Small intestine (tissue), 7 donors: ENCODE results near the gene FNBP1. TPM values are rescaled to one million over a fixed set of nuclear protein-coding genes. Genes with fewer than 3 reads are reported as not detected.
"Not testable (repeated sequence)": the region's sequence is repeated elsewhere in the genome, so short reads cannot be mapped to it uniquely, and the experiment has no call there.

Source experiments
- DNase-seq, 2 donors: peaks; one replicate each; pipeline versions ENCODE4 v3.0.0 to v3.0.0-alpha.2; 2013
- FAIRE-seq: peaks from 2 replicates; lab custom pipeline; 2012; peaks lifted over from hg19 to GRCh38; lab: Jason Lieb, UNC
- H3K27ac ChIP-seq, 3 donors: one replicate each; pipeline ENCODE4 v1.5.1; 2013; ENCODE audit warnings: low read length in 2 of 3, mild to moderate bottlenecking in 2 of 3, control low read depth in 1 of 3, inconsistent platforms in 1 of 3, low read depth in 1 of 3, moderate library complexity in 1 of 3
- H3K27me3 ChIP-seq, 3 donors: one replicate each; pipeline ENCODE4 v1.6.1; 2013; ENCODE audit warnings: low read length in 3 of 3, inconsistent platforms in 1 of 3; ENCODE audit not compliant: control insufficient read depth in 3 of 3, insufficient read depth in 3 of 3
- H3K36me3 ChIP-seq, 3 donors: one replicate each; pipeline ENCODE4 v1.6.1; 2013; ENCODE audit warnings: low read length in 3 of 3, inconsistent platforms in 1 of 3, low read depth in 1 of 3, mild to moderate bottlenecking in 1 of 3, moderate library complexity in 1 of 3; ENCODE audit not compliant: control insufficient read depth in 3 of 3, insufficient read depth in 2 of 3
- H3K4me1 ChIP-seq, 3 donors: one replicate each; pipeline ENCODE4 v1.6.1; 2013; ENCODE audit warnings: low read length in 2 of 3, inconsistent platforms in 1 of 3, low read depth in 1 of 3, mild to moderate bottlenecking in 1 of 3, moderate library complexity in 1 of 3; ENCODE audit not compliant: control insufficient read depth in 3 of 3, insufficient read depth in 2 of 3
- H3K4me3 ChIP-seq, 3 donors: one replicate each; pipeline ENCODE4 v1.5.1; 2013; ENCODE audit warnings: low read length in 3 of 3, control low read depth in 1 of 3, inconsistent platforms in 1 of 3, low read depth in 1 of 3, mild to moderate bottlenecking in 1 of 3, moderate library complexity in 1 of 3
- H3K9me3 ChIP-seq, 2 donors: one replicate each; pipeline ENCODE4 v1.6.1; 2013; ENCODE audit warnings: low read depth in 1 of 2, low read length in 1 of 2; ENCODE audit not compliant: control insufficient read depth in 2 of 2, insufficient read depth in 1 of 2
- WGBS, 3 donors: extraction: QIAGEN DNeasy Blood & Tissue Kit; methylation state at CpG; one replicate each; pipeline ENCODE4 v1.1.7; 2013; 5-methylcytosine and 5-hydroxymethylcytosine counted together
- polyA plus RNA-seq, 4 donors: library from polyadenylated mRNA; stranded (reverse) in 3 of 4; unstranded in 1 of 4; fragments of 200-250 nt in 3 of 4; fragments of 120-200 nt in 1 of 4; gene quantifications; one replicate each; pipeline versions ENCODE4 v1.2.1 to v1.2.3, GENCODE V29; 2013
- donor health status: healthy with polysubstance abuse.
- donor health status: control.
- donor health status: control.
- donor health status: Bipolar disorder and iron deficiency.
- donor health status: healthy.

The FNBP1 gene
- polyA plus RNA-seq, 4 donors, result 1.3 to 16.5 (median 9.0) TPM

DNA sequence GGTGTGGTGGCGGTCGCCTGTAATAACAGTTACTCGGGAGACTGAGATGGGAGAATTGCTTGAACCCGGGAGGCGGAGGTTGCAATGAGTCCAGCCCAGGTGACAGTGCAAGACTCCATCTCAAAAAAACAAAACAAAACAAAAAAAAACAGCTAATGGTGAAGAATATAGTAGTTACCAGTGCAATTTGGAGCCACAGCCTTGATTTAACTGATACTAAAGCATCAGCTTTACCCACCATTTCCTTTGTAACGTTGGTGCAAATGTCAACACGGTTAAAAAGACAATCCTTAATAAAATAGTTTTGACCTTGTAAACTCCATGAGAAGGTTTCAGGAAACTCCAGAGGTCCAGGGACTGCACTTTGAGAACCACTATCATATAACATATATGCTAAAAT is 41.8 kb downstream of the FNBP1 start:
- FAIRE-seq (no peak), DNase-seq (no peak)
- Histone ChIP-seq H3K4me1 (peaks cover 0 to 2% (median 0%) of the 10 kb centered on the region in 3 donors), H3K27me3 (no peaks in the 10 kb centered on the region), H3K4me3 (no peak overlapping the region), H3K27ac (no peak overlapping the region), H3K9me3 (no peaks in the 10 kb centered on the region), H3K36me3 (no peaks in the 10 kb centered on the region)
- WGBS, 3 donors, result 70 to 82% (median 73%) methylated on average over 7 of the region's 7 CpGs

DNA sequence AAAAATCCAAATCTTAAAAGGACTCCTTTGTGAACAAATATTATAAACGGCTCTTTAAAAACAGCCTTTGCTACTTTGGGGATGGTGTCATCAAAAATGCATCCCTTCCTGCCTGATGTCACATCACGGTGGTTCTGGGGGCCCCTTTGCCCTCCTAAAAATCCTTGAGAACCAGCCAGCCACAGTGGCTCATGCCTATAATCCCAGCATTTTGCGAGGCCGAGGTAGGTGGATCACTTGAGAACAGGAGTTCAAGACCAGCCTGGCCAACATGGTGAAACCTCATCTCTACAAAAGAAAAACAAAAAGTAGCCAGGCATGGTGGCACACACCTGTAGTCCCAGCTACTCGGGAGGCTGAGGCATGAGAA is 43.9 kb downstream of the FNBP1 start:
- H3K9me3 ChIP-seq, result no peaks in the 10 kb centered on the region
- peaks cover 0 to 9% (median 0%) of the 10 kb centered on the region in 3 donors for H3K4me1 ChIP-seq
- H3K36me3 ChIP-seq, result no peaks in the 10 kb centered on the region
- no peak overlapping the region for H3K4me3 ChIP-seq
- FAIRE-seq (no peak), DNase-seq (no peak)
- no peaks in the 10 kb centered on the region for H3K27me3 ChIP-seq
- no peak overlapping the region for H3K27ac ChIP-seq
- 68 to 82% (median 70%) methylated on average over 5 of the region's 5 CpGs for WGBS, 3 donors

DNA sequence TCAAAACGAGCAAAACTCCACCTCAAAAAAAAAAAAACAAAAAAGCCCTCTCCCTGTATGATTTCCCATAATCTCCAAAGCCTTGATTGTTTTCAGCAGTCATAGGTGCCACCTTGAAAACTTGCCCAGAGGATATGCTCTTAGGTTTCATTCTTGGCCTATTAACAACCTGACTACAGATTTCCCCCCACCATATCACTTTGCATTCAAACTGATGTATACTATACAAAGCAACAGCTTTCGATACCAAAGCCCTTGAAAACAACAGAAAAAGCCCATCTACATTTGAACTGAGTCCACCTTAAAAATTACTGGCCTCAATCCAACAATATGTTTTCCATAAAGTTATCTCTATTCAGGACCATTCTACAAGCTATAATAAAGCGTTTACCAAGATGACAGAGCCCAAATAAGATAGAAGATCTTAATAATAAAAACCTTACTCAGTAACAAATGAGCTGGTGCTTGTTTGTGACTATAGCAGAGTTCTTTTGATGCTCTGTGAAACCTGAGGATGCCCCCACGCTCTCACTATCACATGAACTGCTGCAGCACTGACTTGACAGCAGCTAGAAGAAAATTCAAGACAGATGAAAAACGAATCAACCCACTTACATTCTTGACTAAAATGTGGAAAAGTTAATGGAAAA is 44.4 kb downstream of the FNBP1 start:
- FAIRE-seq (no peak), DNase-seq (no peak)
- no peaks in the 10 kb centered on the region for H3K27me3 ChIP-seq
- H3K9me3 ChIP-seq, result no peaks in the 10 kb centered on the region
- no peak overlapping the region for H3K4me3 ChIP-seq
- WGBS, 3 donors, result 49 to 62% (median 55%) methylated on average over 5 of the region's 5 CpGs
- no peaks in the 10 kb centered on the region for H3K36me3 ChIP-seq
- no peak overlapping the region for H3K27ac ChIP-seq
- peaks cover 0 to 9% (median 0%) of the 10 kb centered on the region in 3 donors for H3K4me1 ChIP-seq

DNA sequence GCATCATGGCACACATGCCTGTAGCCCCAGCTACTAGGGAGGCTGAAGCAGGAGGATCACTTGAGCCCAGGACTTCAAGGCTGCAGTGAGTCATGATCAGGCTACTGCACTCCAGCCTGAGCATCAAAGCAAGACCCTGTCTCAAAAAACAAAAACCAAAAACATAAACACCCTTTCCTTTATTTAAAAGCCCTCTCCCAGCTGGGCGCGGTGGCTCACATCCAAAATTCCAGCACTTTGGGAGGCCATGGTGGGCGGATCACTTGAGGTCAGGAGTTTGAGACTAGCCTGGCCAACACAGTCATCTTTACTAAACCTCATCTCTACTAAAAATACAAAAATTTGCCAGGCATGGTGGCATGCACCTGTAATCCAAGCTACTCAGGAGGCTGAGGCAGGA is 45.3 kb downstream of the FNBP1 start:
- H3K27me3 ChIP-seq, H3K27ac ChIP-seq, H3K9me3 ChIP-seq, DNase-seq, H3K36me3 ChIP-seq, H3K4me3 ChIP-seq, H3K4me1 ChIP-seq, FAIRE-seq: not testable (repeated sequence)
- WGBS, 3 donors, result 92 to 98% (median 93%) methylated on average over 3 of the region's 3 CpGs

DNA sequence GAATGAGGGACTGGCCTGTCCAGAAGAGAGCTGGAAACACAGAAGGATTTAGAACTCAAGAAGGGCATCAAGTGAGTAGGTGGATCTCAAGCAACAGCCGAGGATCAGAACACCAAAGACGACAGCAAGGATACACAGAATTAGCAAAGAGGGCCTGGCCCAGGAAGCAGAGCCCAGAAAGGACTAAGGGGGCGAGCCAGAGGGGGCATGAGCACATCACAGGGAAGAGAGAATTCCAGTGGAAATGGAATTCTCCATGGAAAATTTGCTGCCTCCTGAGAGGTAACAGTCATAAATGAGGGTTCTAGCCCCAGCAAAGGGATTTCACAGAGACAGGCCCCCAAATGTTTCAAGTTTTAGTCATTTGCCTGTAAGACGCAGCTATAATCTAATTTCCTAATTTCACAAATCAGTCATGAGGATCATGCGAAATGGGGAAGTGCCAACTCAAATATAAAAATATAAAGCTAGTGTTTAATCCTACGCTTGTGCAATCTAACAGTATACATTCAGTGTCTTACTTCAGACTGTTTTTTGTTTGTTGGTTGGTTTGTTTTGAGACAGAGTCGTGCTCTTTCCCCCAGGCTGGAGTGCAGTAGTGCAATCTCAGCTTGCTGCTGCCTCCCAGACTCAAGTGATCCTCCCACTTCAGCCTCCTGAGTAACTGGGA is 46.7 kb downstream of the FNBP1 start:
- peaks cover 0 to 9% (median 0%) of the 10 kb centered on the region in 3 donors for H3K4me1 ChIP-seq
- H3K36me3 ChIP-seq, result no peaks in the 10 kb centered on the region
- H3K27ac ChIP-seq, result peak overlapping the region in 1 of 3 donors; percentile 81
- FAIRE-seq (no peak), DNase-seq (no peak)
- no peaks in the 10 kb centered on the region for H3K27me3 ChIP-seq
- 65 to 79% (median 68%) methylated on average over 7 of the region's 7 CpGs for WGBS, 3 donors
- H3K9me3 ChIP-seq, result no peaks in the 10 kb centered on the region
- no peak overlapping the region for H3K4me3 ChIP-seq

DNA sequence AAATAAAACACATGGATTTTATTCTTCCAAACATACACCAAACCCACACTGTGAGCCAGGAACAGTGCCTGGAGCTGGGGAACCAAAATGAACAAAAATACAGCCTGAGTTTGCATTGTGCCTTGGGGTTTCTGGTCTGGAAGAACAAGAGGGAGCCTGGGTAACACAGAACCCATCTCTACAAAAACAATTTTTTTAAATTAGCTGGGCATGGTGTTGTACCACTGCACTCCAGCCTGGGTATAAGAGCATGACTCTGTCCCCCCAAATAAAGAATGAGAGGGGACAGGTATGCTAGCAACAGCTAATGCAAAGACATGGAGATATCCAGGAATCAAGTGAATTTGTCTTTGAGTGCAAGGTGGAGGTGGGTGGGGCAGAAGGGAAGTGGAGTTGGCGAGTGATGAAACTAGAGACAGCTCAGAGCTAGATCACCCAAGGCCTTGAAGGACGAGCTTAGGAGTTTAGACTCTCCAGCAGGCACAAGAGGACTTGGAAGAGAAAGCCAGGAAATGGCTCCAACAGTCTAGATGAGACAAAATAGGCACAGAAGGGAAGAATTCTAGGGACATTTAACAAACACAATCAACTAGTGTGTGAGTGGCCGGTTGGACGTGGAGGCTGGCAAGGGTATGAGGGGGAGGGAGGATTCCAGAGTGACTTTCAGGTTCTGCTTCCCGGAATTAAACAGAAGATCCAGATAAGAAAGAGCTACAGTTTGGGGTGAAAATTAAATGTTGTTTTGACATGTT is 47.4 kb downstream of the FNBP1 start:
- peak overlapping the region in 1 of 3 donors; percentile 81 for H3K27ac ChIP-seq
- peaks cover 0 to 9% (median 0%) of the 10 kb centered on the region in 3 donors for H3K4me1 ChIP-seq
- no peaks in the 10 kb centered on the region for H3K36me3 ChIP-seq
- H3K27me3 ChIP-seq, result no peaks in the 10 kb centered on the region
- FAIRE-seq, result no peak
- no peaks in the 10 kb centered on the region for H3K9me3 ChIP-seq
- WGBS, 3 donors, result 51 to 59% (median 58%) methylated on average over 5 of the region's 5 CpGs
- no peak for DNase-seq
- H3K4me3 ChIP-seq, result no peak overlapping the region

DNA sequence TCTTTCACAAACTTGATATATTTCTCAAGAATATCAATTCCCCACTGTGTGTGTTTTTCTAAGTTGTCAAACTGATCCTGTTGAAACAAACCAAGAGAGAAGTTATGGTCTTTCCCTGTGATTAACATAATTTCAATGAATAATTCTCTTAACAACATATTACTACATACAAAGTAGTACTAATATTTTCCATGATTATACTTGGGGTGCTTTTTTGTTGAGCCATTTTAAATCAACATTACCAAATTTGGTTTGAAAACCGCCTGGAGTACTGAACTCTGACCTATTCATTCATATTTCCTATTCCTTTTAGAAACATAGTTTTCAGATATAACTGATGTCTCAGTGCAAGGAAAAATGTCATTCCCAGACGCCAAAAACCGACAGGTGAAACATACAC is 48.1 kb downstream of the FNBP1 start:
- DNase-seq, result no peak
- Histone ChIP-seq H3K4me3 (no peak overlapping the region), H3K27ac (peak overlapping the region in 1 of 3 donors; percentile 81), H3K4me1 (peaks cover 0 to 9% (median 0%) of the 10 kb centered on the region in 3 donors), H3K36me3 (no peaks in the 10 kb centered on the region), H3K27me3 (no peaks in the 10 kb centered on the region), H3K9me3 (no peaks in the 10 kb centered on the region)
- WGBS, 3 donors, result 12 to 39% (median 25%) methylated on average over 3 of the region's 3 CpGs
- no peak for FAIRE-seq

DNA sequence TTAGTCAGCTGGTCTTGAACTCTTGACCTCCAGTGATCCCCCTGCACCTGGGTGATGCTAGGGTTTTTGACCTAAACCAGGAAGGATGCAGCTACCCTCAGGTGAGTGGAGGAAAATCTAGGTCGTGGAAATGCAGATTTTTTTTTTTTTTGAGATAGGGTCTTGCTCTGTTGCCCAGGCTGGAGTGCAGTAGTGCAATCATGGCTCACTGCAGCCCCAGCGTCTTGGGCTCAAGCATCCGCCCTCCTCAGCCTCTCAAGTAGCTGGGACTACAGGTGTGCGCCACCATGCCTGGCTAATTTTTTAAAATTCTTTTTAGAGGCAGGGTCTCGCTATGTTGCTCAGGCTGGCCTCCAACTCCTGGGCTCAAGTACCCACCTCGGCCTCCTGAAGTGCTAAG is 51.9 kb downstream of the FNBP1 start:
- FAIRE-seq, H3K36me3 ChIP-seq, H3K9me3 ChIP-seq, H3K27me3 ChIP-seq, DNase-seq, H3K4me3 ChIP-seq, H3K4me1 ChIP-seq: not testable (repeated sequence)
- peak overlapping the region in 1 of 3 donors; percentile 80 for H3K27ac ChIP-seq
- 88 to 93% (median 89%) methylated on average over 6 of the region's 6 CpGs for WGBS, 3 donors
